Liver (tissue), 9 donors: ENCODE results near the gene ALDH3B2. TPM values are rescaled to one million over a fixed set of nuclear protein-coding genes. Genes with fewer than 3 reads are reported as not detected.

Experiments used
- DNase-seq: peaks from one replicate; pipeline ENCODE4 v3.0.0-alpha.2; 2017; ENCODE audit warnings: low spot score
- H3K27ac ChIP-seq, 2 donors: one replicate each; pipeline ENCODE4 v1.7.0; 2013; ENCODE audit warnings: inconsistent platforms in 2 of 2, low read length in 2 of 2, control low read depth in 1 of 2, low read depth in 1 of 2, mild to moderate bottlenecking in 1 of 2
- H3K27me3 ChIP-seq, 4 donors: one replicate each; pipeline versions ENCODE4 v1.6.1 to v1.7.0; 2013; ENCODE audit warnings: low read length in 3 of 4, inconsistent platforms in 1 of 4, mild to moderate bottlenecking in 1 of 4, moderate library complexity in 1 of 4; ENCODE audit not compliant: control insufficient read depth in 4 of 4, insufficient read depth in 4 of 4
- H3K36me3 ChIP-seq, 4 donors: one replicate each; pipeline versions ENCODE4 v1.6.1 to v1.7.0; 2013; ENCODE audit warnings: low read length in 3 of 4, mild to moderate bottlenecking in 3 of 4, low read depth in 1 of 4, moderate library complexity in 1 of 4; ENCODE audit not compliant: control insufficient read depth in 4 of 4, insufficient read depth in 3 of 4
- H3K4me1 ChIP-seq, 4 donors: one replicate each; pipeline versions ENCODE4 v1.6.1 to v1.7.0; 2013; ENCODE audit warnings: low read length in 3 of 4, mild to moderate bottlenecking in 3 of 4, moderate library complexity in 1 of 4; ENCODE audit not compliant: control insufficient read depth in 4 of 4, insufficient read depth in 4 of 4
- H3K4me3 ChIP-seq, 3 donors: one replicate each; pipeline versions ENCODE4 v1.6.1 to v1.7.0; 2013; ENCODE audit warnings: low read length in 3 of 3, control low read depth in 1 of 3, low read depth in 1 of 3, mild to moderate bottlenecking in 1 of 3
- H3K9ac ChIP-seq, 2 donors: one replicate each; pipeline ENCODE4 v1.7.0; 2013; ENCODE audit warnings: low read length in 2 of 2, mild to moderate bottlenecking in 2 of 2, moderate library complexity in 2 of 2, control low read depth in 1 of 2, low read depth in 1 of 2
- H3K9me3 ChIP-seq, 4 donors: one replicate each; pipeline versions ENCODE4 v1.6.1 to v1.7.0; 2013; ENCODE audit warnings: low read length in 3 of 4; ENCODE audit not compliant: control insufficient read depth in 4 of 4
- ATF3 ChIP-seq: IDR thresholded peaks from 2 replicates; pipeline ENCODE4 v1.6.1; 2016; ENCODE audit warnings: antibody characterized with exemption
- CTCF ChIP-seq: fragments of 150-350 bp; IDR thresholded peaks from 2 replicates; pipeline ENCODE4 v1.5.1; 2017; ENCODE audit warnings: improper control_type of control experiment, low read depth, low read length; ENCODE audit not compliant: missing input control
- EGR1 ChIP-seq, 2 donors: IDR thresholded peaks; 2 replicates each; pipeline ENCODE4 v1.6.1; 2016 to 2018; ENCODE audit warnings: antibody characterized with exemption in 2 of 2, low read depth in 2 of 2
- FOXA1 ChIP-seq: IDR thresholded peaks from 2 replicates; pipeline ENCODE4 v1.6.1; 2016; ENCODE audit warnings: antibody characterized with exemption
- FOXA2 ChIP-seq: IDR thresholded peaks from 2 replicates; pipeline ENCODE4 v1.6.1; 2016; ENCODE audit warnings: antibody characterized with exemption
- GABPA ChIP-seq, 2 donors: IDR thresholded peaks in 1 of 2; conservative IDR thresholded peaks in 1 of 2; 2 replicates each; pipeline ENCODE4 v1.6.1; 2016; ENCODE audit warnings: antibody characterized with exemption in 2 of 2, mild to moderate bottlenecking in 1 of 2, moderate library complexity in 1 of 2
- HNF4A ChIP-seq, 2 donors: conservative IDR thresholded peaks; 2 replicates each; pipeline ENCODE4 v1.6.1; 2016; ENCODE audit warnings: antibody characterized with exemption in 2 of 2, mild to moderate bottlenecking in 2 of 2
- HNF4G ChIP-seq: IDR thresholded peaks from 2 replicates; pipeline ENCODE4 v1.6.1; 2016; ENCODE audit warnings: antibody characterized with exemption
- JUND ChIP-seq, 2 donors: IDR thresholded peaks; 2 replicates each; pipeline ENCODE4 v1.6.1; 2016; ENCODE audit warnings: antibody characterized with exemption in 2 of 2
- MAX ChIP-seq: IDR thresholded peaks from 2 replicates; pipeline ENCODE4 v1.6.1; 2016; ENCODE audit warnings: antibody characterized with exemption
- NR2F2 ChIP-seq: IDR thresholded peaks from 2 replicates; pipeline ENCODE4 v1.6.1; 2016; ENCODE audit warnings: antibody characterized with exemption
- RAD21 ChIP-seq, 2 donors: IDR thresholded peaks; 2 replicates each; pipeline ENCODE4 v1.6.1; 2016; ENCODE audit warnings: antibody characterized with exemption in 2 of 2, mild to moderate bottlenecking in 2 of 2
- RXRA ChIP-seq, 2 donors: IDR thresholded peaks; 2 replicates each; pipeline ENCODE4 v1.6.1; 2017 to 2018; ENCODE audit warnings: antibody characterized with exemption in 2 of 2, mild to moderate bottlenecking in 1 of 2
- SP1 ChIP-seq: IDR thresholded peaks from 2 replicates; pipeline ENCODE4 v1.6.1; 2018; ENCODE audit warnings: antibody characterized with exemption, mild to moderate bottlenecking
- TAF1 ChIP-seq: conservative IDR thresholded peaks from 2 replicates; pipeline ENCODE4 v1.6.1; 2016; ENCODE audit warnings: antibody characterized with exemption, mild to moderate bottlenecking
- YY1 ChIP-seq: IDR thresholded peaks from 2 replicates; pipeline ENCODE4 v1.6.1; 2016; ENCODE audit warnings: antibody characterized with exemption, mild to moderate bottlenecking
- WGBS: extraction: QIAGEN DNeasy Blood & Tissue Kit; methylation state at CpG from one replicate; pipeline ENCODE4 v1.1.7; 2013; 5-methylcytosine and 5-hydroxymethylcytosine counted together
- polyA plus RNA-seq, 2 donors: library from polyadenylated mRNA; stranded (reverse) in 1 of 2; unstranded in 1 of 2; fragments of 200-250 nt in 1 of 2; fragments of >200 nt in 1 of 2; fragmentation: Nextera tagmentation in 1 of 2; extraction: Ambion mirVana in 1 of 2; gene quantifications; one replicate each; pipeline versions ENCODE4 v1.2.1 to v1.2.3, GENCODE V29; 2013 to 2015
- total RNA-seq, 2 donors: library from RNA; depleted of rRNA; stranded (reverse); fragments of >200 nt; gene quantifications; one replicate each; pipeline ENCODE4 v1.2.3, GENCODE V29; 2014
- TF ChIP-seq, protein P1 (sequence below): IDR thresholded peaks from 2 replicates; pipeline ENCODE4 v1.6.1; 2016; ENCODE audit warnings: antibody characterized with exemption, mild to moderate bottlenecking
- TF ChIP-seq, protein P2 (sequence below): IDR thresholded peaks from 2 replicates; pipeline ENCODE4 v1.6.1; 2016; ENCODE audit warnings: antibody characterized with exemption
- donor health status: healthy.
- donor health status: healthy.
- donor health status: healthy.
- donor health status: healthy.
- donor health status: healthy.

Gene ALDH3B2
- total and polyA plus RNA-seq, 4 donors: not detected

- H3K9me3 ChIP-seq: no peaks in the 10 kb centered on the region
- DNase-seq: no peak
- H3K27ac ChIP-seq: peak overlapping the region; percentile 73 to 88
- H3K27me3 ChIP-seq: no peaks in the 10 kb centered on the region
- TF ChIP-seq HNF4G (no peak), EGR1 (IDR thresholded peaks at IDR 0.05; ENCODE audit: low read depth in 2 of 2) (no peak), SP1 (no peak), RAD21 (IDR thresholded peaks at IDR 0.05) (no peak), FOXA1 (no peak), RXRA (IDR thresholded peaks at IDR 0.05) (no peak), ATF3 (no peak), MAX (no peak), YY1 (no peak)
- TF ChIP-seq, protein P1, sequence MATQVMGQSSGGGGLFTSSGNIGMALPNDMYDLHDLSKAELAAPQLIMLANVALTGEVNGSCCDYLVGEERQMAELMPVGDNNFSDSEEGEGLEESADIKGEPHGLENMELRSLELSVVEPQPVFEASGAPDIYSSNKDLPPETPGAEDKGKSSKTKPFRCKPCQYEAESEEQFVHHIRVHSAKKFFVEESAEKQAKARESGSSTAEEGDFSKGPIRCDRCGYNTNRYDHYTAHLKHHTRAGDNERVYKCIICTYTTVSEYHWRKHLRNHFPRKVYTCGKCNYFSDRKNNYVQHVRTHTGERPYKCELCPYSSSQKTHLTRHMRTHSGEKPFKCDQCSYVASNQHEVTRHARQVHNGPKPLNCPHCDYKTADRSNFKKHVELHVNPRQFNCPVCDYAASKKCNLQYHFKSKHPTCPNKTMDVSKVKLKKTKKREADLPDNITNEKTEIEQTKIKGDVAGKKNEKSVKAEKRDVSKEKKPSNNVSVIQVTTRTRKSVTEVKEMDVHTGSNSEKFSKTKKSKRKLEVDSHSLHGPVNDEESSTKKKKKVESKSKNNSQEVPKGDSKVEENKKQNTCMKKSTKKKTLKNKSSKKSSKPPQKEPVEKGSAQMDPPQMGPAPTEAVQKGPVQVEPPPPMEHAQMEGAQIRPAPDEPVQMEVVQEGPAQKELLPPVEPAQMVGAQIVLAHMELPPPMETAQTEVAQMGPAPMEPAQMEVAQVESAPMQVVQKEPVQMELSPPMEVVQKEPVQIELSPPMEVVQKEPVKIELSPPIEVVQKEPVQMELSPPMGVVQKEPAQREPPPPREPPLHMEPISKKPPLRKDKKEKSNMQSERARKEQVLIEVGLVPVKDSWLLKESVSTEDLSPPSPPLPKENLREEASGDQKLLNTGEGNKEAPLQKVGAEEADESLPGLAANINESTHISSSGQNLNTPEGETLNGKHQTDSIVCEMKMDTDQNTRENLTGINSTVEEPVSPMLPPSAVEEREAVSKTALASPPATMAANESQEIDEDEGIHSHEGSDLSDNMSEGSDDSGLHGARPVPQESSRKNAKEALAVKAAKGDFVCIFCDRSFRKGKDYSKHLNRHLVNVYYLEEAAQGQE: no peak
- TF ChIP-seq, protein P2, sequence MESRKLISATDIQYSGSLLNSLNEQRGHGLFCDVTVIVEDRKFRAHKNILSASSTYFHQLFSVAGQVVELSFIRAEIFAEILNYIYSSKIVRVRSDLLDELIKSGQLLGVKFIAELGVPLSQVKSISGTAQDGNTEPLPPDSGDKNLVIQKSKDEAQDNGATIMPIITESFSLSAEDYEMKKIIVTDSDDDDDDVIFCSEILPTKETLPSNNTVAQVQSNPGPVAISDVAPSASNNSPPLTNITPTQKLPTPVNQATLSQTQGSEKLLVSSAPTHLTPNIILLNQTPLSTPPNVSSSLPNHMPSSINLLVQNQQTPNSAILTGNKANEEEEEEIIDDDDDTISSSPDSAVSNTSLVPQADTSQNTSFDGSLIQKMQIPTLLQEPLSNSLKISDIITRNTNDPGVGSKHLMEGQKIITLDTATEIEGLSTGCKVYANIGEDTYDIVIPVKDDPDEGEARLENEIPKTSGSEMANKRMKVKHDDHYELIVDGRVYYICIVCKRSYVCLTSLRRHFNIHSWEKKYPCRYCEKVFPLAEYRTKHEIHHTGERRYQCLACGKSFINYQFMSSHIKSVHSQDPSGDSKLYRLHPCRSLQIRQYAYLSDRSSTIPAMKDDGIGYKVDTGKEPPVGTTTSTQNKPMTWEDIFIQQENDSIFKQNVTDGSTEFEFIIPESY: no peak
- peaks cover 13 to 47% (median 37%) of the 10 kb centered on the region in 4 donors for H3K4me1 ChIP-seq
- no peak overlapping the region for H3K4me3 ChIP-seq
- peaks cover 0 to 5% (median 2%) of the 10 kb centered on the region in 4 donors for H3K36me3 ChIP-seq
- WGBS: 80% methylated on average over 7 of the region's 7 CpGs
- H3K9ac ChIP-seq: no peak overlapping the region
These were observed 43.0 kb downstream of the ALDH3B2 start for GRCh38 chr11:67631411-67631810.

GRCh38 chr11:67630943-67631331, 43.5 kb downstream of the ALDH3B2 start:
- Histone ChIP-seq H3K27ac (peak overlapping the region; percentile 73 to 88), H3K9ac (peak overlapping the region in 1 of 2 donors; percentile 43), H3K36me3 (peaks cover 0 to 5% (median 2%) of the 10 kb centered on the region in 4 donors), H3K4me3 (peak overlapping the region in 2 of 3 donors; percentile 62 to 71), H3K27me3 (no peaks in the 10 kb centered on the region), H3K4me1 (peaks cover 13 to 47% (median 37%) of the 10 kb centered on the region in 4 donors), H3K9me3 (no peaks in the 10 kb centered on the region)
- WGBS: 50% methylated on average over 16 of the region's 16 CpGs
- no peak for DNase-seq
- no peak for TF ChIP-seq CTCF
- no peak for TF ChIP-seq HNF4G
- TF ChIP-seq TAF1: no peak
- no peak for TF ChIP-seq SP1
- TF ChIP-seq EGR1 (IDR thresholded peaks at IDR 0.05; ENCODE audit: low read depth in 2 of 2): no peak
- TF ChIP-seq MAX: no peak
- TF ChIP-seq JUND (IDR thresholded peaks at IDR 0.05): no peak
- TF ChIP-seq RAD21 (IDR thresholded peaks at IDR 0.05): no peak
- TF ChIP-seq, protein P1: no peak
- TF ChIP-seq NR2F2: no peak
- TF ChIP-seq, protein P2: no peak
- TF ChIP-seq RXRA (IDR thresholded peaks at IDR 0.05): no peak
- TF ChIP-seq FOXA2: no peak
- no peak for TF ChIP-seq HNF4A (conservative IDR thresholded peaks at IDR 0.05)
- TF ChIP-seq YY1: no peak
- no peak for TF ChIP-seq GABPA (IDR thresholded peaks at IDR 0.05 in 1 of 2, conservative IDR thresholded peaks at IDR 0.05 in 1 of 2)
- TF ChIP-seq FOXA1: no peak
